ENCODE results near the gene TSPAN3. TPM values are rescaled to one million over a fixed set of nuclear protein-coding genes. Genes with fewer than 3 reads are reported as not detected.

The TSPAN3 gene
- total RNA-seq, 1 donor from 2014 or later, result 187 TPM

DNA sequence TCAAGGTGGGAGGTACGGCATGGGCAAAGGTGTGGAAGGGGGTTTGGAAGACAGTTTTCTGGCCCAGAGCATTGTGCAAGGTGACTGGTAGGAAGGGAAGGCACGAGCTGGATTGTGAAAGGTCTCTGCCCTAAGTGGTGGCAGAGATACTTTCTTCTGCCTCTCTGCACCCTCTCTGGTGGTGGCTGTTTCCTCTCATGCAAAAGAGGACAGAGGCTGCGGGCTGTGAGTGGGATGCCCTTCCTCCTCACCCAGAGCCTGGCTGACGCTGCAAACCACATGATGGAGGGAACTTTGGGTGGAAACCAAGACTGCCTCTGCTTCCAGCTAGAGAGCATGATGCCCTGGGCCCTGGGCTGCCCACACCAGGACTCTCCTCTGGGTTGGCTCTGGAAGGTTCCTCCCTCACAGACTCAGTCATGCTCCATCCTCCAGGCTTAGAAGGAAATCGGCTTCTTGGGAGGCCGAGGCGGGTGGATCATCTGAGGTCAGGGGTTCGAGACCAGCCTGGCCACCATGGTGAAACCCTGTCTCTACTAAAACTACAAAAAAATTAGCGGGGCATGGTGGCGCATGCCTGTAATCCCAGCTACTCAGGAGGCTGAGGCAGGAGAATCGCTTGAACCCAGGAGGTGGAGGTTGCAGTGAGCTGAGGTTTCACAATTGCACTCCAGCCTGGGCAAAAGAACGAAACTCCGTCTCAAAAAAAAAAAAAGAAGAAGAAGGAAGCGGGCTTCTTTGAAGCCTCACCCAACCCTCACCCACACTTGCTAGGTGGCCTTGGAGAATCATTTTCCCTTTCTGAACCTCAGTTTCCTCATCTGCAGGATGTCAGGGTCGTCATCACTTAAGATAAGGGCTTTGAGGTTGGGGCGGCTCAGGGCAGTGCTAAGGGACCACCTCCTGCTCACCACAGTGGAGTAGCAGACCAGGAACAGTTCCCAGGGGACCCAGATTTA is 67.7 kb downstream of the TSPAN3 start:
- Histone ChIP-seq H3K27me3 (ENCODE audit: control insufficient read depth, insufficient read depth, low read length) (no peaks in the 10 kb centered on the region), H3K36me3 (ENCODE audit: control insufficient read depth, insufficient read depth, low read length) (no peaks in the 10 kb centered on the region), H3K4me3 (ENCODE audit: low read depth, low read length) (no peak overlapping the region)
- FAIRE-seq (peak; percentile 91), DNase-seq (ENCODE audit: low read depth) (no peak)
- no peak for TF ChIP-seq CTCF (IDR thresholded peaks at IDR 0.05; ENCODE audit: insufficient read depth, low read length, severe bottlenecking)

DNA sequence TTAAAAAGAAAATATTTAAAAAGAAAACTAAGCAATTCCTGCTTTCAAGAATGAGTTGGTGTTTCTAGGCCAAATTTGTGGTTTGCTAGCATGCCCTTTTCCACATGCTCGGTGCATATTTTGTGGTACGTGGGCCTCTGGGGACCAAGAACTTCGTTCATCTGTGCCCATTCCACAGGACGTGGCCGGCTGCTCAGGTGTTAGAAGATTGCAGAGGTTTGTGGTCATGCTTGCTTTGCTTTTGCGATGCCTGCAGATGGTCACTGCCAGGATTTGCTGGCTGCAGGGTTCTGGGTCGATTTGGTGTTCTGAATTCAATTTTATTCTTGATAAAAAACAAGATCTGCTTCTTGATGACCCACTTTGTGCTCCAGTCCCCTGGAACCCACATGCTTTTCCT is 68.5 kb downstream of the TSPAN3 start:
- peak; percentile 66 for FAIRE-seq
- no peaks in the 10 kb centered on the region for H3K27me3 ChIP-seq (ENCODE audit: control insufficient read depth, insufficient read depth, low read length)
- no peak overlapping the region for H3K4me3 ChIP-seq (ENCODE audit: low read depth, low read length)
- no peak for TF ChIP-seq CTCF (IDR thresholded peaks at IDR 0.05; ENCODE audit: insufficient read depth, low read length, severe bottlenecking)
- no peaks in the 10 kb centered on the region for H3K36me3 ChIP-seq (ENCODE audit: control insufficient read depth, insufficient read depth, low read length)
- DNase-seq (ENCODE audit: low read depth), result no peak

- no peaks in the 10 kb centered on the region for H3K27me3 ChIP-seq (ENCODE audit: control insufficient read depth, insufficient read depth, low read length)
- H3K36me3 ChIP-seq (ENCODE audit: control insufficient read depth, insufficient read depth, low read length), result no peaks in the 10 kb centered on the region
- TF ChIP-seq CTCF (IDR thresholded peaks at IDR 0.05; ENCODE audit: insufficient read depth, low read length, severe bottlenecking), result no peak
- FAIRE-seq (no peak), DNase-seq (ENCODE audit: low read depth) (no peak)
- no peak overlapping the region for H3K4me3 ChIP-seq (ENCODE audit: low read depth, low read length)
Measured at GRCh38 chr15:77001966-77002365, 68.9 kb downstream of the TSPAN3 start.

DNA sequence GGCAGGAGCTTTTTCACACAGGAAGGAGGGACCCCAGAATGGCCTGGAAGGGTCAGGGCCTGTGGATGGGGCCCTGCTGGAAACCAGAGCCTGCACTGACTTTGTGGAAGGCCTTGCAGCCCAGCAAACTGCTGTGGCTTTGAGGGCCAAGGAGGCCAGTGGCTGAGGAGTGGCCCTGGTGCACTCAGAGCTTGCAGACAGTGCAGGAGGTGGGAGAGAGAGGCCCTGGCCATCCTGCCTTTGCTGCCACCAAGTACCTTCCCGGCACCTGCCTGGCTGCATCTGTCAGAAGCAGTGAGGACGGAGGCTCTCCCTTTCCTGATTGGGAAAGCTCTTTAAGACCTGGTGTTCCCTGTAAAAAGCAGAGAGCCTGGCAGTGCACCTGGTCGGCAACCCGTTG is 69.6 kb downstream of the TSPAN3 start:
- H3K27me3 ChIP-seq (ENCODE audit: control insufficient read depth, insufficient read depth, low read length), result no peaks in the 10 kb centered on the region
- DNase-seq (ENCODE audit: low read depth) (no peak), FAIRE-seq (no peak)
- H3K4me3 ChIP-seq (ENCODE audit: low read depth, low read length), result no peak overlapping the region
- H3K36me3 ChIP-seq (ENCODE audit: control insufficient read depth, insufficient read depth, low read length), result no peaks in the 10 kb centered on the region
- TF ChIP-seq CTCF (IDR thresholded peaks at IDR 0.05; ENCODE audit: insufficient read depth, low read length, severe bottlenecking), result no peak

- Histone ChIP-seq H3K36me3 (ENCODE audit: control insufficient read depth, insufficient read depth, low read length) (no peaks in the 10 kb centered on the region), H3K27me3 (ENCODE audit: control insufficient read depth, insufficient read depth, low read length) (no peaks in the 10 kb centered on the region), H3K4me3 (ENCODE audit: low read depth, low read length) (no peak overlapping the region)
- DNase-seq (ENCODE audit: low read depth) (no peak), FAIRE-seq (no peak)
- no peak for TF ChIP-seq CTCF (IDR thresholded peaks at IDR 0.05; ENCODE audit: insufficient read depth, low read length, severe bottlenecking)
Measured at GRCh38 chr15:76999996-77000395, 70.9 kb downstream of the TSPAN3 start.

All from bronchial epithelial cell (primary cell).